Measurements from ENCODE around the gene MDGA2.
"Not testable (repeated sequence)": the region's sequence is repeated elsewhere in the genome, so short reads cannot be mapped to it uniquely, and the experiment has no call there.

Gene MDGA2

GRCh38 chr14:47675466-47676314, at the start of gene MDGA2:
Gene MDGA2, minus strand, starts transcription at chr14:47675605.
- DNase-seq (ENCODE audit: low read depth) = no peak

DNA sequence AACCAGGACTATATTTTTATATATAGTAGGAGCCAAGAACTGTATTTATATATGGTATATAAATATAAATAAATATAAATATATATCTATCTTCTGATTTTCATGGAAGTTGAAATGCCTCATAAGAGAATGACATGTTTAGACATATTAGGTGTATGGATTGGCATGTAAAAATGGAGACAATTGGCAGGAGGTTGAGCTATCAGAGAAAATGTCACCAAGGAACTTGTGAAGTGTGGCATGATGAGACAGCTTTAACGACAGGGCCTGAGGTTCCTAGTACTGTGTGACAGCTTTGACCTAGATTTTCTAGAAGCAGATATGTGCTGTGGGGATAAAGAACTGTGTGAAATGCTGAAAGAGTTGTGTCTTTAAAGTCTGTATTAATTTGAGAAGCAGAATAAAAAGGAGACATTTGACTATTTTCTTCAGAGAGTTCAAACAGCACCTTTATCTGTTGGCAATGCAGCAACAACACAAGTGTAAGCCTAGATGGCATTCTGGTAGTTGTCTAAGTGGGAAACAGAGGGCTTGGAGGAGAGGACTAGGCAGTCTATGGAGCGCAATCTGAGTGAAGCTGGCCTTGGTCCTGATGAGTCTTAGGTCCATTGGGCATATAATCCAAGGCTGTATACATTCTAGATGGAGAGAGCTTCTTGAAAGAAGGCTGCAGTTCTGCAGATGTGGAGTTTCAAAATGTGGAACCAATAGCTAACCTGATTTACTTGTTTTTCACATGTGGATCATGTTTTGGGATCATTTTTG, 47.7 kb upstream of the MDGA2 start:
- no peak for DNase-seq (ENCODE audit: low read depth)

DNA sequence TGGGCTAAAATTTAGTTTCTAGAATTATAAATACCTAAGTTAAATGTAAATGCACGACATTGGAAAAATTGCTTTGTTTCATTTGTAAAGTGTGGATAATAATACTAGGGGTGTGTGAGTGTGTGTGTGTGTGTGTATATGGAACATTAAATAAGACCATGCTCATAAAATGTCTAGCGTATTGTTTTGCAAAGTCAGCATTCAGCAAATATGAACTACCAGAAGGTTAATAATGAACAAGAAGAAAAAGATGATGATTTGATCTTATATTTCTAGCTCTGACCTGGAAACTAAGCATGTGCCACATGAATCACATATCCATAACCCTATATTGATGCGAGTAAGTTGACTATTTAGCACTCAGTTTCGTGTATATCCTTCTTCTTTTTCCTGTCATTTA, 44.9 kb upstream of the MDGA2 start:
- DNase-seq (ENCODE audit: low read depth) = no peak

DNA sequence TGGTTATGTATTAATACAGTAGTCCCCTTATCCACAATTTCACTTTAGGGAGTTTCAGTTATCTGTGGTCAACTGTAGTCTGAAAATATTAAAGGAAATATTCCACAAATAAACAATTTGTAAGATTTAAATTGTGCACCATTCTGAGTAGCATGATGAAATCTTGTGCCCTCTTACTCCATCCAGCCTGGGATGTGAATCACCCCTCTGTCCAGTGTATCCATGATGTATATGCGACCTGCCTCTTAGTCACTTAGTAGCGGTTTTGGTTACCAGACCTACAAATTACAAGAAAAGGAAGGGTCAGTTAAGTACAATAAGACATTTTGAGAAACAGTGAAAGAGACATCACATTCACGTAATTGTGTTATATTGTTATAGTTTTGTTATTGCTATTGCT, 39.9 kb upstream of the MDGA2 start:
- DNase-seq (ENCODE audit: low read depth) = no peak

- no peak for DNase-seq (ENCODE audit: low read depth)
Observed at GRCh38 chr14:47710581-47710980, 35.2 kb upstream of the MDGA2 start.

DNA sequence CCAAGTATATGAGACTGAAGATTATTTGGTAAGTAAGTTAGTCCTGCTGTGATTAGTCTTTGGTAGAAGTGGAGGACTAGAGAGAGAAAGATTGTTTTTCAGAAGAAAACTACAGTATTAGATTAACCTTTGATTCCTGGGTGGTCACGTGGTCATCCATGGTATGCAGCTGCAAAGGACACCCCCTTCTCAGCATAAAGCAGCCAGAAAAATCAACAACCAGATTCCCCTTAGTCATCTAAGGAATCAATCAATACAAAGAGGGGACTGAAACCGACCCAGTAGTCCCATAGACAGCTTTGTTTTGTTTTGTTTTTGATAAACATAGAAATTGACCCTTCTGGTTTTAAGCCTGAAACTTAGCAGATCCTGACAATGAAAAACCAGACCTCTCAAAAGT, 30.3 kb upstream of the MDGA2 start:
- DNase-seq (ENCODE audit: low read depth) = no peak

- no peak for DNase-seq (ENCODE audit: low read depth)
Observed at GRCh38 chr14:47691829-47692228, 16.4 kb upstream of the MDGA2 start.

- no peak for DNase-seq (ENCODE audit: low read depth)
Observed at GRCh38 chr14:47678993-47679392, 3.6 kb upstream of the MDGA2 start.

DNA sequence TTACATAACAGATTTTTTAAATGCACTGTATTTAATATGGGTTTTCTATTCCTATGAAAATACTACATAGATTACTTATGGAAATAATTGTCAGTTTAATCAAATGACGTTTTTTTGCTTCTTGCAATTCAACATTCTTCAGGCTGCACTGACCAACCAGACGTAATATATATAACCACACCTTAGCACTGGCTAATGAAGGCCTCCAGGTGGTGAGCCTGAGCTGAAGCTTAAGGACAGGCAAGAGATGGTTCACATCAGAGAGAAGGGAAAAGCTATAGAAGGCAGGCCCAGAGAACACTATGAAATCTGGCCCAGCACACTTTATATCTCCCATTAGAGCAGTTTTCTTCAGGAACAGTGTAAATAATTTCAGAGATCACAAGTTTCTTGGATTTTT, 2.8 kb upstream of the MDGA2 start:
- DNase-seq (ENCODE audit: low read depth) = no peak

DNA sequence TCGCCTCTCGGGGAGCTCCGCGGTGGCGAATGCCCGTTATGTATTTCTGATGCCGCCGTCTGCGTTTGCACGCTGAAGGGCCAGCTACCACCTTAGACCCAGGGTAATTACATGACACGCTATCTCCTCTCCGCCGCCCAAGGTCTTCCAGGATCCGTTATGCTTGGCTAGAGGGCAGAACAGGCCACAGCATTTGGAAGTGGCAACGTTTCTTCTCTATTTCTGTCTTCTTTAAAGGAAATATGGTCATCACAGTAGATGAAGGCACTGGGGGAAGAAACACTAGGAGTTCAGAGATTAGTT, 861 bp upstream of the MDGA2 start:
- no peak for DNase-seq (ENCODE audit: low read depth)

DNA sequence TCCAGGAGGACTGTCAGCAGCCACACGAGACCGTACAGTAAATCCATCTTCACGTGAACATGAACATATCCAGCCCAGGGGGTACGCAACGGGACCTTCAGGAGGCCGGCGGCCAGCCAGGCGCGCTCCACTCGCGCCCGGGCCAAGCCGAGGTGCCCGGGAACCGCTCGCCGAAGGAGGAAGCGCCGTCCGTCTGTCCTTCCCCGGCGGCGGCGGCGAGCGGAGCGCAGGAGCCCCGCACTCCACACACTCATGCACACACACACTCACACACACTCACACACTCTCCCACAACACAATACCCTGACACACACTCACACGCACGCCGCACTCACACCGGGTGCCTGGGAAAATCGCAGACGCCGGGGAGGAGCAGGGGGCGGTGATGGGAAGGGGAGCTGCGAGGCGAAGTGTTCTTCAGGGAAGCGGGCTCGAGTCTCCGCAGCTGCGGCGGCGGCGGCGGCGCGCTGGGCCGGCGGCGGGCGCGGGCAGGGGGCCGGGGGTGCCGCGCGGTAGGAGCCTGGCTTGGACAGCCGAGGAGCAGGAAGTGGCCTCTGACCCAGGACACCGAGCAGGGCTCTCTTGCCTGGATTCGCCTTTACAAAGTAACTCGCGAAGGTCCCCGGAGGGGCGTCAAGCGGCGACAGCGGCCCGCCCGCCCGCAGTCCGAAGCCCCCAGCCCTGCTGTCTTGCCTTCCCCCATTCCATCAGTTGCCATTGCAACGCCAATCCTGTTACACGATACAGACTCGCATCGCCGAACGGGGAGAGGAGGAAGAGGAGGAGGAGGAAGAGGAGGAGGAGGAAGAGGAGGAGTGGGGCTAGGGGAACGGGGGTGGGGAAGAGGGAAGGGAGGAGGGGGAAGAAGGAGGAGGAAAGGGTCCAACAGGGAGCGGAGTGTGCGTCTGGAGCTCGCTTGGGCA, 601 bp downstream of the MDGA2 start:
- DNase-seq (ENCODE audit: low read depth) = no peak

- no peak for DNase-seq (ENCODE audit: low read depth)
Observed at GRCh38 chr14:47674148-47674542, 1.3 kb downstream of the MDGA2 start.

- DNase-seq (ENCODE audit: low read depth) = no peak
Observed at GRCh38 chr14:47665337-47666134, 9.9 kb downstream of the MDGA2 start.

DNA sequence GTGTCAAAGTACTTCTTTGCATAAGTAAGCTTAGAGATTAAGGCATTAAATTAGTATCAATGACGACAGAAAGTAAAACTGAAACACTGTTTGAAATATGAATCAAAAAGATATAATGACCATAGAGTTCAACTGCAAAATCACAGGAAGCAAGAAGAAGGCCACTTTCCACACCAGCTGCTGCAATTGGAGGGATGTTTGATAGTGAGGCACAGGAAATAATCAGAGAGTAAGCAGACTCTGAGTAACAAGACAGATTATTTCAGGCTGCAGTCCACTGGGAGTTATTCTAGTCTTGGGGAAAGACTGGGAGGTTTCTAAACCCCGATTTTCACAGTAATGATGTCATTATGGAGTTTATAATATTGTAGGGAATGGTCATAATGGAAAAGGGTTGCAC, 12.9 kb downstream of the MDGA2 start:
- DNase-seq (ENCODE audit: low read depth) = no peak

DNA sequence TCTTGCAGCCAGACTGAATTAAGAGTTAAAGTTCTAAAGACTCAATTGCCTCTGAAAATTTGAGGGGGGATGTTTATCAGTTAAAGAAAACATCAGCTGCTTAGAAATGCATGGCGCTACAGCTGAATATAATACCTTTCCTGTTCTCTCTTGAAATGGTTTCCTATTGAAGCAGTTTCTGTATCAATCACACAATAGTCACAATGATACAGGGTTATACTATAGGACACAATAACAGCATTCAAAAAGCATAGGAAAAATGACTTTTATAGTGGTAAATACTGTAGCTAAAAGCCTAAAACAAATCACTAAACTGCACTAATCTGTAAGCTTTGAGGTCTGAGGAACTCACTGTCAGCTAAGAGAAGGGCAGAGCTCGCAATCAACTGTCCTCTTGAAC, 15.2 kb downstream of the MDGA2 start:
- no peak for DNase-seq (ENCODE audit: low read depth)

DNA sequence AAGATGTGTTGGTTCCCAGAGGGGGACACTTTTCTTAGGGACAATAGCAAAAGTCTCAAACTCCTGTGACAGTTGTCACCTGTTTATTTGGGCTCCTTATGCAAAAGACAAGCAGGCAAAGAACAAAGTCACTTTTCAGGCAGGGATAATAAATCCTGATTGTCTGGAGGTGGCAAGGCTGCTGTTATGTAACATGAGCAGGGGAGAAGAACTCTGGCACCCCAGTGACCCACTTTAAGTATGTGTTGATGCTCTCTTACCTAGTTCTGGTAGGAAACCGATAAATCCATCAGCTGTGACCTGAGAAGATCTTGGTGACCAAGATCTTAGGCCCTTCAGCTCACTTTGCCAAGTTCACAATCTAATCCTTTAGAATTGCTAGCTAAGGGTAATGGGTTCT, 17.4 kb downstream of the MDGA2 start:
- DNase-seq (ENCODE audit: low read depth) = no peak

- no peak for DNase-seq (ENCODE audit: low read depth)
Observed at GRCh38 chr14:47657143-47657542, 18.3 kb downstream of the MDGA2 start.

DNA sequence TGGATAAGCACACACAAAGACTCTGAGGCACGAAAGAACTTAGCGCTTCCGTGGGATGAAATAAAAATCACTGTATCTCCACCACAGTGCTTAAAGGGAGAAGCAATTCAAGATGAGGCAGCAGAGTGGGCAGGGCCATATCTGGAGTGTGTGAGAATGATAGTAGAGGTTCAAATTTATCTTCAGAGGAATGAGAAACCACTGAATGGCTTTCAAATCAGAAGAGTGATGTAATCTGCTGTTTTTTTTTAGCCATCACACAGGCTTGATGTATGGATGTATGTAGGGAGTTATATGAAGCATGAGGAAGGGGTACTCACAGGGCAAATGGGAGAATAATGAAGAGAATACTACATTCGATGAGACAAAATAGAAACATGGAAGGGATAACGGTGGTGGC, 24.1 kb downstream of the MDGA2 start:
- DNase-seq (ENCODE audit: low read depth) = no peak

- no peak for DNase-seq (ENCODE audit: low read depth)
Observed at GRCh38 chr14:47637753-47638152, 37.7 kb downstream of the MDGA2 start.

- DNase-seq (ENCODE audit: low read depth) = no peak
Observed at GRCh38 chr14:47626151-47627035, 49.0 kb downstream of the MDGA2 start.

DNA sequence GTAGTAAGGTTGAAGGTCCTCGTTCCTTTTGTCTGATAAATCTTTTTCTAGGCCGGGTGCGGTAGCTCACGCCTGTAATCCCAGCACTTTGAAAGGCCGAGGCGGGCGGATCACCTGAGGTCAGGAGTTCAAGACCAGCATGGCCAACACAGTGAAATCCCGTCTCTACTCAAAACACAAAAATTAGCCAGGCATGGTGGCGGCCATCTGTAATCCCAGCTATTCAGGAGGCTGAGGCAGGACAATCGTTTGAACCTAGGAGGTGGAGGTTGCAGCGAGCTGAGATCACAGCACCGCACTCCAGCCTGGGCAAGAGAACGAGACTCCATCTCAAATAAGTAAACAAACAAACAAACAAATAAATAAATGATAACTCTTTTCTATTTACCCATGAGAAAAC, 51.3 kb downstream of the MDGA2 start:
- DNase-seq (ENCODE audit: low read depth) = not testable (repeated sequence)
